Activated naive CD8-positive, alpha-beta T cell treated with anti-CD3 and anti-CD28 coated beads for 36 hours (primary cell): ENCODE results near the gene KCNQ1. TPM values are rescaled to one million over a fixed set of nuclear protein-coding genes. Genes with fewer than 3 reads are reported as not detected.

ENCODE experiments used
- DNase-seq: peaks from one replicate; pipeline ENCODE4 v3.0.0; 2021
- H3K27ac Mint-ChIP-seq: one replicate; pipeline ENCODE4 v1.8.0; 2022; ENCODE audit warnings: mild to moderate bottlenecking, moderate library complexity, mixed read lengths
- H3K27me3 Mint-ChIP-seq: one replicate; pipeline ENCODE4 v1.8.0; 2022; ENCODE audit warnings: mild to moderate bottlenecking, mixed read lengths
- H3K36me3 Mint-ChIP-seq: one replicate; pipeline ENCODE4 v1.8.0; 2021; ENCODE audit warnings: mild to moderate bottlenecking, mixed read lengths
- H3K4me1 Mint-ChIP-seq: one replicate; pipeline ENCODE4 v1.8.0; 2021; ENCODE audit warnings: mixed read lengths
- H3K4me3 Mint-ChIP-seq: one replicate; pipeline ENCODE4 v1.8.0; 2022; ENCODE audit warnings: mild to moderate bottlenecking, moderate library complexity, mixed read lengths
- H3K9me3 Mint-ChIP-seq: one replicate; pipeline ENCODE4 v1.8.0; 2022; ENCODE audit warnings: mixed read lengths
- total RNA-seq, 2 experiments: library from RNA; stranded (reverse); gene quantifications; one replicate each; pipeline ENCODE4 v1.2.3, GENCODE V29; 2021

The KCNQ1 gene
- total RNA-seq, 2 experiments from 2014 or later, result 6.7 to 9.6 TPM

GRCh38 chr11:2787816-2788167, 343.0 kb downstream of the KCNQ1 start:
- Mint-ChIP-seq H3K36me3 (peaks cover 3% of the 10 kb centered on the region), H3K4me3 (no peak overlapping the region)

GRCh38 chr11:2788168-2789071, 343.6 kb downstream of the KCNQ1 start:
- H3K4me3 Mint-ChIP-seq, result no peak overlapping the region
- peaks cover 3% of the 10 kb centered on the region for H3K36me3 Mint-ChIP-seq
- H3K9me3 Mint-ChIP-seq, result no peaks in the 10 kb centered on the region
- H3K27ac Mint-ChIP-seq, result no peak overlapping the region
- DNase-seq, result no peak
- H3K4me1 Mint-ChIP-seq, result peaks cover 12% of the 10 kb centered on the region
- H3K27me3 Mint-ChIP-seq, result no peaks in the 10 kb centered on the region

More at GRCh38 chr11:2787816-2788167, 343.0 kb downstream of the KCNQ1 start:
- Mint-ChIP-seq H3K27ac (no peak overlapping the region), H3K9me3 (no peaks in the 10 kb centered on the region), H3K27me3 (no peaks in the 10 kb centered on the region), H3K4me1 (peaks cover 13% of the 10 kb centered on the region)
- DNase-seq, result no peak

- DNase-seq, result no peak
- Mint-ChIP-seq H3K4me3 (no peak overlapping the region), H3K4me1 (peaks cover 8% of the 10 kb centered on the region), H3K36me3 (peaks cover 3% of the 10 kb centered on the region), H3K9me3 (no peaks in the 10 kb centered on the region), H3K27me3 (no peaks in the 10 kb centered on the region), H3K27ac (no peak overlapping the region)
Measured at GRCh38 chr11:2789331-2789730, 344.5 kb downstream of the KCNQ1 start.

GRCh38 chr11:2789791-2790567, 345.2 kb downstream of the KCNQ1 start:
- Mint-ChIP-seq H3K27me3 (no peaks in the 10 kb centered on the region), H3K4me1 (peaks cover 6% of the 10 kb centered on the region), H3K36me3 (peaks cover 3% of the 10 kb centered on the region), H3K9me3 (no peaks in the 10 kb centered on the region), H3K27ac (no peak overlapping the region), H3K4me3 (no peak overlapping the region)
- no peak for DNase-seq

GRCh38 chr11:2790568-2790921, 345.7 kb downstream of the KCNQ1 start:
- Mint-ChIP-seq H3K36me3 (peaks cover 3% of the 10 kb centered on the region), H3K4me1 (peaks cover 5% of the 10 kb centered on the region), H3K27ac (no peak overlapping the region), H3K4me3 (no peak overlapping the region), H3K27me3 (no peaks in the 10 kb centered on the region), H3K9me3 (no peaks in the 10 kb centered on the region)
- DNase-seq, result no peak

- H3K36me3 Mint-ChIP-seq, result peaks cover 3% of the 10 kb centered on the region
- H3K27ac Mint-ChIP-seq, result no peak overlapping the region
- no peaks in the 10 kb centered on the region for H3K27me3 Mint-ChIP-seq
- H3K4me3 Mint-ChIP-seq, result no peak overlapping the region
- H3K4me1 Mint-ChIP-seq, result peaks cover 5% of the 10 kb centered on the region
- no peaks in the 10 kb centered on the region for H3K9me3 Mint-ChIP-seq
- no peak for DNase-seq
Measured at GRCh38 chr11:2791139-2791520, 346.3 kb downstream of the KCNQ1 start.

- H3K4me3 Mint-ChIP-seq, result peak overlapping the region; percentile 57
- no peaks in the 10 kb centered on the region for H3K36me3 Mint-ChIP-seq
- no peaks in the 10 kb centered on the region for H3K9me3 Mint-ChIP-seq
- no peaks in the 10 kb centered on the region for H3K27me3 Mint-ChIP-seq
- peaks cover 5% of the 10 kb centered on the region for H3K4me1 Mint-ChIP-seq
- H3K27ac Mint-ChIP-seq, result peak overlapping the region; percentile 68
- DNase-seq, result peak; percentile 48
Measured at GRCh38 chr11:2791521-2792380, 346.9 kb downstream of the KCNQ1 start.

GRCh38 chr11:2792381-2793250, 347.8 kb downstream of the KCNQ1 start:
- Mint-ChIP-seq H3K27me3 (no peaks in the 10 kb centered on the region), H3K9me3 (no peaks in the 10 kb centered on the region), H3K27ac (peak overlapping the region; percentile 68), H3K4me3 (peak overlapping the region; percentile 57), H3K36me3 (no peaks in the 10 kb centered on the region), H3K4me1 (peaks cover 2% of the 10 kb centered on the region)
- DNase-seq, result no peak

GRCh38 chr11:2793701-2794045, 348.9 kb downstream of the KCNQ1 start:
- Mint-ChIP-seq H3K9me3 (no peaks in the 10 kb centered on the region), H3K4me1 (peaks cover 2% of the 10 kb centered on the region), H3K27me3 (no peaks in the 10 kb centered on the region), H3K36me3 (no peaks in the 10 kb centered on the region), H3K27ac (no peak overlapping the region), H3K4me3 (no peak overlapping the region)
- no peak for DNase-seq

GRCh38 chr11:2794046-2794967, 349.5 kb downstream of the KCNQ1 start:
- H3K27ac Mint-ChIP-seq, result no peak overlapping the region
- peaks cover 2% of the 10 kb centered on the region for H3K4me1 Mint-ChIP-seq
- H3K9me3 Mint-ChIP-seq, result no peaks in the 10 kb centered on the region
- H3K4me3 Mint-ChIP-seq, result no peak overlapping the region
- DNase-seq, result no peak
- H3K27me3 Mint-ChIP-seq, result no peaks in the 10 kb centered on the region
- H3K36me3 Mint-ChIP-seq, result no peaks in the 10 kb centered on the region

GRCh38 chr11:2794968-2795322, 350.1 kb downstream of the KCNQ1 start:
- Mint-ChIP-seq H3K4me3 (no peak overlapping the region), H3K36me3 (no peaks in the 10 kb centered on the region), H3K27me3 (no peaks in the 10 kb centered on the region), H3K27ac (no peak overlapping the region), H3K4me1 (peaks cover 2% of the 10 kb centered on the region), H3K9me3 (no peaks in the 10 kb centered on the region)
- DNase-seq, result no peak

- Mint-ChIP-seq H3K4me1 (peaks cover 2% of the 10 kb centered on the region), H3K4me3 (no peak overlapping the region), H3K36me3 (no peaks in the 10 kb centered on the region), H3K27ac (no peak overlapping the region), H3K9me3 (no peaks in the 10 kb centered on the region), H3K27me3 (no peaks in the 10 kb centered on the region)
- DNase-seq, result no peak
Measured at GRCh38 chr11:2795491-2795991, 350.7 kb downstream of the KCNQ1 start.

GRCh38 chr11:2796091-2796490, 351.3 kb downstream of the KCNQ1 start:
- no peaks in the 10 kb centered on the region for H3K36me3 Mint-ChIP-seq
- H3K4me3 Mint-ChIP-seq, result no peak overlapping the region
- DNase-seq, result no peak
- no peaks in the 10 kb centered on the region for H3K9me3 Mint-ChIP-seq
- no peaks in the 10 kb centered on the region for H3K27me3 Mint-ChIP-seq
- H3K27ac Mint-ChIP-seq, result no peak overlapping the region
- H3K4me1 Mint-ChIP-seq, result peaks cover 2% of the 10 kb centered on the region
